H1 (cell line): ENCODE measurements around the gene TRAPPC2L. TPM values are rescaled to one million over a fixed set of nuclear protein-coding genes. Genes with fewer than 3 reads are reported as not detected.
A peak's percentile ranks its signal among the peaks of the same experiment; 100 is the strongest.

Experiments used
- CTCF ChIA-PET: fragments of 300-600 bp; sonication (Branson Sonifier 250); formaldehyde crosslinking; loops from one replicate; lab custom pipeline; 2021; ENCODE audit not compliant: partially characterized antibody; lab: Charles Lee
- POLR2A ChIA-PET: fragments of 300-600 bp; sonication (Branson Sonifier 250); formaldehyde crosslinking; loops from one replicate; lab custom pipeline; 2021; ENCODE audit warnings: inconsistent platforms; ENCODE audit not compliant: partially characterized antibody; lab: Charles Lee
- DNase-seq, 2 experiments: peaks; one replicate each; pipeline versions ENCODE4 v3.0.0 to v3.0.0-alpha.2; 2010 to 2022; ENCODE audit warnings: low spot score in 2 of 2, low read depth in 1 of 2, mixed read lengths in 1 of 2
- FAIRE-seq: peaks from 2 replicates; lab custom pipeline; 2011; peaks lifted over from hg19 to GRCh38; lab: Jason Lieb, UNC
- H2AFZ ChIP-seq: 2 replicates; pipeline ENCODE4 v1.8.1; 2012; ENCODE audit warnings: low read length, inconsistent platforms
- H2AK5ac ChIP-seq: 2 replicates; pipeline ENCODE4 v1.6.1; 2013; ENCODE audit warnings: low read depth, low read length
- H2BK120ac ChIP-seq: replicated peaks from 2 replicates; pipeline ENCODE3; 2013; ENCODE audit warnings: low read depth, low read length, inconsistent platforms
- H2BK12ac ChIP-seq: 2 replicates; pipeline ENCODE4 v1.6.1; 2013; ENCODE audit warnings: low read depth, low read length
- H2BK15ac ChIP-seq: 2 replicates; pipeline ENCODE4 v1.6.1; 2013; ENCODE audit warnings: low read length
- H2BK20ac ChIP-seq: 2 replicates; pipeline ENCODE4 v1.6.1; 2013; ENCODE audit warnings: low read length
- H2BK5ac ChIP-seq: 2 replicates; pipeline ENCODE4 v1.6.1; 2013; ENCODE audit warnings: low read depth, low read length
- H3K14ac ChIP-seq: 2 replicates; pipeline ENCODE4 v1.6.1; 2013; ENCODE audit warnings: inconsistent platforms; ENCODE audit not compliant: insufficient read length
- H3K18ac ChIP-seq: 2 replicates; pipeline ENCODE4 v1.6.1; 2013; ENCODE audit warnings: low read length; ENCODE audit errors: extremely low read depth
- H3K23ac ChIP-seq: 2 replicates; pipeline ENCODE4 v1.6.1; 2013; ENCODE audit warnings: inconsistent platforms; ENCODE audit not compliant: insufficient read length
- H3K23me2 ChIP-seq: 2 replicates; pipeline ENCODE4 v1.6.1; 2013; ENCODE audit warnings: low read depth, low read length
- H3K27ac ChIP-seq: 2 replicates; pipeline ENCODE4 v1.6.1; 2011; ENCODE audit warnings: low read depth, low read length, inconsistent platforms
- H3K27me3 ChIP-seq, 4 experiments: replicated peaks in 1 of 4; 1 replicate in 1 of 4; 2 replicates in 3 of 4; pipeline versions ENCODE4 v1.6.1 to v1.8.1; 2011 to 2013; ENCODE audit warnings: low read length in 3 of 4, mild to moderate bottlenecking in 3 of 4, inconsistent platforms in 2 of 4, mixed read lengths in 2 of 4, moderate library complexity in 1 of 4; ENCODE audit not compliant: control insufficient read depth in 3 of 4, insufficient read depth in 3 of 4; ENCODE audit errors: extremely low read depth in 1 of 4
- H3K36me3 ChIP-seq, 4 experiments: 2 replicates each; pipeline versions ENCODE4 v1.6.1 to v1.8.1; 2011 to 2013; ENCODE audit warnings: mild to moderate bottlenecking in 4 of 4, low read length in 3 of 4, moderate library complexity in 2 of 4, control low read depth in 1 of 4, inconsistent platforms in 1 of 4; ENCODE audit not compliant: insufficient read depth in 4 of 4, control insufficient read depth in 2 of 4
- H3K4ac ChIP-seq: replicated peaks from 2 replicates; pipeline ENCODE3; 2013; ENCODE audit warnings: low read length, low read depth, mixed read lengths, inconsistent platforms; ENCODE audit not compliant: insufficient read length
- H3K4me1 ChIP-seq, 4 experiments: replicated peaks in 1 of 4; 1 replicate in 1 of 4; 2 replicates in 3 of 4; pipeline versions ENCODE4 v1.6.1 to v1.8.1; 2011 to 2013; ENCODE audit warnings: low read length in 3 of 4, inconsistent platforms in 2 of 4, mixed read lengths in 1 of 4; ENCODE audit not compliant: insufficient read depth in 4 of 4, control insufficient read depth in 3 of 4
- H3K4me2 ChIP-seq, 2 experiments: 2 replicates each; pipeline versions ENCODE4 v1.6.1 to v1.8.1; 2011 to 2013; ENCODE audit warnings: low read depth in 2 of 2, low read length in 2 of 2, control low read depth in 1 of 2, inconsistent platforms in 1 of 2, mild to moderate bottlenecking in 1 of 2; ENCODE audit not compliant: insufficient read depth in 1 of 2
- H3K4me3 ChIP-seq, 4 experiments: fragments of 200-600, 300-600 bp in 1 of 4; sonication (generic), shearing (Covaris generic), sonication (Bioruptor Twin) in 1 of 4; 2 replicates each; pipeline versions ENCODE4 v1.5.1 to v1.8.1; 2011 to 2016; ENCODE audit warnings: low read length in 4 of 4, low read depth in 3 of 4, control low read depth in 2 of 4, inconsistent platforms in 2 of 4, mild to moderate bottlenecking in 2 of 4, mixed read lengths in 1 of 4, moderate library complexity in 1 of 4; ENCODE audit not compliant: insufficient read depth in 2 of 4; ENCODE audit errors: extremely low read depth in 1 of 4
- H3K56ac ChIP-seq: replicated peaks from 2 replicates; pipeline ENCODE3; 2013; ENCODE audit warnings: low read depth, mild to moderate bottlenecking, mixed read lengths, low read length, inconsistent platforms; ENCODE audit not compliant: insufficient read length
- H3K79me1 ChIP-seq: 2 replicates; pipeline ENCODE4 v1.6.1; 2013; ENCODE audit warnings: low read depth, low read length, control low read depth
- H3K79me2 ChIP-seq, 2 experiments: 2 replicates each; pipeline versions ENCODE4 v1.6.1 to v1.8.1; 2012 to 2013; ENCODE audit warnings: low read length in 2 of 2, mild to moderate bottlenecking in 2 of 2, inconsistent platforms in 1 of 2; ENCODE audit not compliant: insufficient read depth in 2 of 2, control insufficient read depth in 1 of 2
- H3K9ac ChIP-seq, 4 experiments: replicated peaks in 1 of 4; 1 replicate in 1 of 4; 2 replicates in 3 of 4; pipeline versions ENCODE4 v1.6.1 to v1.8.1; 2011 to 2013; ENCODE audit warnings: low read depth in 3 of 4, low read length in 3 of 4, control low read depth in 2 of 4, mild to moderate bottlenecking in 2 of 4, moderate library complexity in 2 of 4, inconsistent platforms in 1 of 4; ENCODE audit errors: extremely low read depth in 1 of 4
- H3K9me3 ChIP-seq, 2 experiments: 2 replicates each; pipeline versions ENCODE4 v1.6.1 to v1.8.1; 2012 to 2013; ENCODE audit warnings: mild to moderate bottlenecking in 2 of 2, moderate library complexity in 2 of 2, control low read depth in 1 of 2, inconsistent platforms in 1 of 2, low read depth in 1 of 2, low read length in 1 of 2, mixed read lengths in 1 of 2; ENCODE audit not compliant: insufficient read depth in 2 of 2
- H4K20me1 ChIP-seq, 2 experiments: replicated peaks in 1 of 2; 2 replicates each; pipeline versions ENCODE3 to v1.8.1; 2011 to 2013; ENCODE audit warnings: inconsistent platforms in 2 of 2, low read length in 2 of 2, mild to moderate bottlenecking in 1 of 2; ENCODE audit not compliant: insufficient read depth in 2 of 2, control insufficient read depth in 1 of 2
- H4K5ac ChIP-seq: 2 replicates; pipeline ENCODE4 v1.6.1; 2013; ENCODE audit warnings: low read length, low read depth, mixed read lengths, inconsistent platforms; ENCODE audit not compliant: insufficient read length
- H4K8ac ChIP-seq: 2 replicates; pipeline ENCODE4 v1.8.0; 2013; ENCODE audit warnings: mild to moderate bottlenecking, moderate library complexity, low read length, inconsistent platforms; ENCODE audit not compliant: insufficient read depth; ENCODE audit errors: extremely low read depth
- H4K91ac ChIP-seq: replicated peaks from 2 replicates; pipeline ENCODE3; 2013; ENCODE audit warnings: low read length, mixed read lengths, inconsistent platforms; ENCODE audit not compliant: insufficient read length
- ATF3 ChIP-seq: IDR thresholded peaks from 2 replicates; pipeline ENCODE4 v1.6.1; 2011; ENCODE audit warnings: low read depth, mild to moderate bottlenecking, low read length; ENCODE audit not compliant: insufficient read depth
- BACH1 ChIP-seq: IDR thresholded peaks from 2 replicates; pipeline ENCODE4 v1.6.1; 2012; ENCODE audit warnings: low read length, improper control_type of control experiment
- BCL11A ChIP-seq, 2 experiments: IDR thresholded peaks; one replicate each; pipeline ENCODE4 v1.6.1; 2011; ENCODE audit warnings: low read depth in 2 of 2, low read length in 2 of 2, mild to moderate bottlenecking in 2 of 2
- KDM5A ChIP-seq: fragments of 200-600 bp; IDR thresholded peaks from 2 replicates; pipeline ENCODE4 v1.7.1; 2012; ENCODE audit warnings: mild to moderate bottlenecking, low read length, inconsistent platforms, mixed read lengths
- RAD21 ChIP-seq, 2 experiments: IDR thresholded peaks in 1 of 2; conservative IDR thresholded peaks in 1 of 2; 2 replicates each; pipeline ENCODE4 v1.6.1; 2011; ENCODE audit warnings: low read depth in 2 of 2, low read length in 2 of 2, improper control_type of control experiment in 1 of 2, inconsistent platforms in 1 of 2, mild to moderate bottlenecking in 1 of 2, moderate library complexity in 1 of 2
- RBBP5 ChIP-seq: IDR thresholded peaks from 2 replicates; pipeline ENCODE4 v1.7.1; 2012; ENCODE audit warnings: low read depth, mild to moderate bottlenecking, inconsistent platforms, low read length, moderate library complexity, borderline replicate concordance
- RNF2 ChIP-seq: fragments of 200-900, 300-1000 bp; sonication (generic); IDR thresholded peaks from 2 replicates; pipeline ENCODE4 v1.7.1; 2016; ENCODE audit warnings: borderline replicate concordance, low read depth, mild to moderate bottlenecking, antibody characterized with exemption, low read length; ENCODE audit not compliant: poor library complexity, severe bottlenecking; ENCODE audit errors: missing control alignments
- SP2 ChIP-seq: IDR thresholded peaks from 2 replicates; pipeline ENCODE4 v1.6.1; 2012; ENCODE audit warnings: mild to moderate bottlenecking, low read length, inconsistent platforms
- WGBS, 2 experiments: shearing (Covaris generic) in 1 of 2; methylation state at CpG; one replicate each; pipeline versions ENCODE4 v1.1.6 to v1.1.7; 2013 to 2015; ENCODE audit warnings: low lambda C conversion rate in 2 of 2, mixed read lengths in 2 of 2, inconsistent platforms in 1 of 2, low coverage in 1 of 2, missing lambda C conversion rate in 1 of 2; ENCODE audit not compliant: insufficient replicate concordance in 2 of 2, insufficient coverage in 1 of 2, insufficient read length in 1 of 2; ENCODE audit errors: extremely low coverage in 1 of 2, missing lambda C conversion rate in 1 of 2; 5-methylcytosine and 5-hydroxymethylcytosine counted together
- polyA plus RNA-seq, 7 experiments: library from polyadenylated mRNA; depleted of rRNA in 3 of 7; stranded (reverse) in 5 of 7; unstranded in 2 of 7; fragments of >200 nt in 5 of 7; fragments of 200-250 nt in 2 of 7; gene quantifications; 1 replicate in 5 of 7; 2 replicates in 1 of 7; 4 replicates in 1 of 7; pipeline versions ENCODE4 v1.2.1 to v1.2.3, GENCODE V29; 2011 to 2013; ENCODE audit warnings: missing spikeins in 2 of 7, mixed read lengths in 2 of 7
- total RNA-seq: library from RNA; stranded (reverse); fragmentation: NEBNext Ultra II Directional; extraction: Animal tissue kit (Norgen Biotek cat#: 25700); gene quantifications from 2 replicates; pipeline ENCODE4 v1.2.1, GENCODE V29; 2021

Gene TRAPPC2L
- total and polyA plus RNA-seq, 2 of the 8 experiments (the other 6 are each of a cell fraction or from before 2014, with no cell fraction given) = 98.7 to 133 TPM

- Histone ChIP-seq H3K9ac (no peak overlapping the region), H2BK5ac (no peak overlapping the region), H2BK12ac (0 out of 2 replicates have a peak overlapping the region, but pooled peaks have one; percentile 27), H3K23me2 (no peaks in the 10 kb centered on the region), H3K27ac (no peak overlapping the region), H3K56ac (no peak overlapping the region), H3K4ac (no peak overlapping the region), H3K36me3 (peaks cover 0 to 5% (median 0%) of the 10 kb centered on the region in 4 experiments; a peak in 2 of 8 replicates), H3K18ac (no peak overlapping the region), H3K79me1 (no peaks in the 10 kb centered on the region), H2BK120ac (no peak overlapping the region), H3K4me2 (no peak overlapping the region), H3K27me3 (no peaks in the 10 kb centered on the region), H3K9me3 (no peaks in the 10 kb centered on the region), H4K5ac (no peak overlapping the region), H4K20me1 (no peaks in the 10 kb centered on the region), H2BK15ac (no peak overlapping the region), H3K23ac (no peak overlapping the region), H4K91ac (no peak overlapping the region), H3K79me2 (no peaks in the 10 kb centered on the region), H3K4me1 (no peaks in the 10 kb centered on the region), H2AK5ac (no peak overlapping the region), H2BK20ac (no peak overlapping the region), H2AFZ (no peak overlapping the region), H3K14ac (no peak overlapping the region), H4K8ac (no peak overlapping the region), H3K4me3 (no peak overlapping the region)
- no peak for FAIRE-seq
- no peak for DNase-seq
- POLR2A ChIA-PET = interaction anchor here (1.3 kb wide), 1 partner anchor 85 kb away, joined by 3 read pairs; no protein-coding TSS in a partner anchor
- CTCF ChIA-PET = interaction anchor here (1.2 to 2.7 kb wide), 3 partner anchors 14 to 105 kb away, joined by 3 to 10 read pairs (median 3); no protein-coding TSS in a partner anchor
- 88% methylated on average over 15 of the region's 15 CpGs; no CpG with 5 or more reads in 1 of the 2 experiments for WGBS, 2 experiments
- no peak for TF ChIP-seq KDM5A
- TF ChIP-seq SP2 = no peak
- no peak for TF ChIP-seq RBBP5
- no peak for TF ChIP-seq BCL11A (IDR thresholded peaks at IDR 0.05; ENCODE audit: low read depth in 2 of 2, low read length in 2 of 2)
- no peak for TF ChIP-seq RAD21 (IDR thresholded peaks at IDR 0.05 in 1 of 2, conservative IDR thresholded peaks at IDR 0.05 in 1 of 2; ENCODE audit: low read depth in 2 of 2, low read length in 2 of 2)
- no peak for TF ChIP-seq ATF3
- TF ChIP-seq BACH1 = no peak
- TF ChIP-seq RNF2 = no peak
These were observed 14.6 kb upstream of the TRAPPC2L start for GRCh38 chr16:88842308-88842756.
